Hepatocyte (in vitro differentiated cells): Measurements from ENCODE around the gene ARHGAP15. TPM values are rescaled to one million over a fixed set of nuclear protein-coding genes. Genes with fewer than 3 reads are reported as not detected.

Experiments
- DNase-seq: peaks from one replicate; pipeline ENCODE4 v3.0.0-alpha.2; 2016; ENCODE audit warnings: low spot score
- H2AFZ ChIP-seq: fragments of 200-600 bp; sonication (generic); 2 replicates; pipeline ENCODE4 v1.6.0; 2016; ENCODE audit warnings: antibody characterized with exemption, mild to moderate bottlenecking
- H3K27ac ChIP-seq: fragments of 200-600 bp; sonication (generic); 2 replicates; pipeline ENCODE4 v1.5.1; 2016; ENCODE audit warnings: mild to moderate bottlenecking
- H3K27me3 ChIP-seq: fragments of 200-600 bp; sonication (generic); 2 replicates; pipeline ENCODE4 v1.6.1; 2016
- H3K36me3 ChIP-seq: fragments of 200-600 bp; sonication (generic); replicated peaks from 2 replicates; pipeline ENCODE4 v1.5.1; 2016; ENCODE audit warnings: low read depth; ENCODE audit not compliant: insufficient read depth
- H3K4me1 ChIP-seq: fragments of 200-600 bp; sonication (generic); 2 replicates; pipeline ENCODE4 v1.5.1; 2016; ENCODE audit warnings: mild to moderate bottlenecking, moderate library complexity; ENCODE audit not compliant: insufficient read depth
- H3K4me2 ChIP-seq: fragments of 200-600 bp; sonication (generic); 2 replicates; pipeline ENCODE4 v1.6.0; 2016
- H3K4me3 ChIP-seq: fragments of 200-600 bp; sonication (generic); 2 replicates; pipeline ENCODE4 v1.5.1; 2016; ENCODE audit warnings: mild to moderate bottlenecking
- H3K79me2 ChIP-seq: fragments of 200-600 bp; sonication (generic); 2 replicates; pipeline ENCODE4 v1.6.0; 2017; ENCODE audit warnings: mild to moderate bottlenecking
- H3K9me2 ChIP-seq: fragments of 200-600 bp; sonication (generic); replicated peaks from 2 replicates; pipeline ENCODE4 v1.6.0; 2017; ENCODE audit warnings: mild to moderate bottlenecking; ENCODE audit not compliant: insufficient read depth
- H3K9me3 ChIP-seq: fragments of 200-600 bp; sonication (generic); 2 replicates; pipeline ENCODE4 v1.5.1; 2016; ENCODE audit warnings: low read depth, mild to moderate bottlenecking
- H4K20me1 ChIP-seq: fragments of 200-600 bp; sonication (generic); 2 replicates; pipeline ENCODE4 v1.6.0; 2016; ENCODE audit warnings: mild to moderate bottlenecking; ENCODE audit not compliant: insufficient read depth, poor library complexity, severe bottlenecking
- EZH2 ChIP-seq: fragments of 200-600 bp; sonication (generic); IDR thresholded peaks from 2 replicates; pipeline ENCODE4 v1.6.1; 2016; ENCODE audit warnings: antibody characterized with exemption, mild to moderate bottlenecking, borderline replicate concordance
- EZH2phosphoT487 ChIP-seq: fragments of 200-600 bp; sonication (generic); IDR thresholded peaks from one replicate; pipeline ENCODE4 v1.6.1; 2018; ENCODE audit warnings: antibody characterized with exemption, mild to moderate bottlenecking, low read depth, moderate library complexity; ENCODE audit not compliant: unreplicated experiment, severe bottlenecking
- WGBS: methylation state at CpG from one replicate; pipeline ENCODE4 v1.1.6; 2016; ENCODE audit warnings: low lambda C conversion rate; ENCODE audit errors: missing lambda C conversion rate; 5-methylcytosine and 5-hydroxymethylcytosine counted together
- polyA plus RNA-seq: library from polyadenylated mRNA; unstranded; fragments of >200 nt; fragmentation: Nextera tagmentation; extraction: Ambion mirVana; gene quantifications from 2 replicates; pipeline ENCODE4 v1.2.1, GENCODE V29; 2016
- total RNA-seq: library from RNA; depleted of rRNA; stranded (reverse); fragments of >200 nt; gene quantifications from 2 replicates; pipeline ENCODE4 v1.2.3, GENCODE V29; 2014
- TF ChIP-seq, protein P1 (sequence below): fragments of 200-600 bp; sonication (generic); IDR thresholded peaks from 2 replicates; pipeline ENCODE4 v1.5.1; 2016; ENCODE audit warnings: antibody characterized with exemption, mild to moderate bottlenecking; ENCODE audit not compliant: poor library complexity

Gene ARHGAP15
- total and polyA plus RNA-seq, 2 experiments from 2014 or later, result 0.17 TPM; not detected in 1

DNA sequence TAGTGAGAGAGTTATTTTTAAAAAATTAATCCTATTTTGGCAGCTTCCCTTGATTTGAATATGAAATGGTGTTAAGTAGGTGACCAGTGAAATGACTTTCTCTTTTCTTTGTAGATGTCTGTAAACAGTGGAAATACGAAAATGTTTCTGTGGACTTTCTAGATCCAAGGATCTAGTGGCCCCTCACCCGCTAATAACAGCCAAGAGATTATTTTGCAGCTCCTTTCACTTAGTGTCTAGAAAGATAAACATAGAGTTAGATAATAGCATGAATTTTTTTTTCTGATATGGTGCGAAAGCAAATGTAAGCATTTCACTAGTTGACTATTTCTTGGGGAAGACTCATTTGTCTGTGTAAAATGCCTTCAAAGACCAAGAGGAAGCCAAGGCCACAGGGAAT, 57.7 kb downstream of the ARHGAP15 start:
- WGBS, result 88% methylated on average over 3 of the region's 3 CpGs
- H3K27ac ChIP-seq, result no peak overlapping the region
- no peaks in the 10 kb centered on the region for H3K9me2 ChIP-seq
- no peak overlapping the region for H3K4me3 ChIP-seq
- H2AFZ ChIP-seq, result no peak overlapping the region
- H3K27me3 ChIP-seq, result no peaks in the 10 kb centered on the region
- no peaks in the 10 kb centered on the region for H3K9me3 ChIP-seq
- no peak overlapping the region for H3K4me2 ChIP-seq
- H3K4me1 ChIP-seq, result no peaks in the 10 kb centered on the region
- H3K36me3 ChIP-seq, result no peaks in the 10 kb centered on the region
- DNase-seq, result no peak
- no peaks in the 10 kb centered on the region for H3K79me2 ChIP-seq
- no peaks in the 10 kb centered on the region for H4K20me1 ChIP-seq
- TF ChIP-seq EZH2, result no peak
- no peak for TF ChIP-seq EZH2phosphoT487
- TF ChIP-seq, protein P1, sequence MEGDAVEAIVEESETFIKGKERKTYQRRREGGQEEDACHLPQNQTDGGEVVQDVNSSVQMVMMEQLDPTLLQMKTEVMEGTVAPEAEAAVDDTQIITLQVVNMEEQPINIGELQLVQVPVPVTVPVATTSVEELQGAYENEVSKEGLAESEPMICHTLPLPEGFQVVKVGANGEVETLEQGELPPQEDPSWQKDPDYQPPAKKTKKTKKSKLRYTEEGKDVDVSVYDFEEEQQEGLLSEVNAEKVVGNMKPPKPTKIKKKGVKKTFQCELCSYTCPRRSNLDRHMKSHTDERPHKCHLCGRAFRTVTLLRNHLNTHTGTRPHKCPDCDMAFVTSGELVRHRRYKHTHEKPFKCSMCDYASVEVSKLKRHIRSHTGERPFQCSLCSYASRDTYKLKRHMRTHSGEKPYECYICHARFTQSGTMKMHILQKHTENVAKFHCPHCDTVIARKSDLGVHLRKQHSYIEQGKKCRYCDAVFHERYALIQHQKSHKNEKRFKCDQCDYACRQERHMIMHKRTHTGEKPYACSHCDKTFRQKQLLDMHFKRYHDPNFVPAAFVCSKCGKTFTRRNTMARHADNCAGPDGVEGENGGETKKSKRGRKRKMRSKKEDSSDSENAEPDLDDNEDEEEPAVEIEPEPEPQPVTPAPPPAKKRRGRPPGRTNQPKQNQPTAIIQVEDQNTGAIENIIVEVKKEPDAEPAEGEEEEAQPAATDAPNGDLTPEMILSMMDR, result no peak

- WGBS, result 86% methylated on average over 3 of the region's 3 CpGs
- H3K27ac ChIP-seq, result no peak overlapping the region
- no peak overlapping the region for H2AFZ ChIP-seq
Measured at GRCh38 chr2:143190431-143190830, 61.2 kb downstream of the ARHGAP15 start.

GRCh38 chr2:143192106-143192505, 62.9 kb downstream of the ARHGAP15 start:
- no peak overlapping the region for H3K27ac ChIP-seq
- H3K9me2 ChIP-seq, result no peaks in the 10 kb centered on the region
- TF ChIP-seq, protein P1, result no peak
- no peak for TF ChIP-seq EZH2
- no peaks in the 10 kb centered on the region for H3K36me3 ChIP-seq
- no peaks in the 10 kb centered on the region for H3K9me3 ChIP-seq
- H3K4me2 ChIP-seq, result no peak overlapping the region
- H4K20me1 ChIP-seq, result no peaks in the 10 kb centered on the region
- no peaks in the 10 kb centered on the region for H3K79me2 ChIP-seq
- 89% methylated on average over 1 of the region's 1 CpG for WGBS
- no peak overlapping the region for H3K4me3 ChIP-seq
- no peaks in the 10 kb centered on the region for H3K27me3 ChIP-seq
- H3K4me1 ChIP-seq, result no peaks in the 10 kb centered on the region
- H2AFZ ChIP-seq, result no peak overlapping the region
- DNase-seq, result no peak

More at GRCh38 chr2:143190431-143190830, 61.2 kb downstream of the ARHGAP15 start:
- H3K4me3 ChIP-seq, result no peak overlapping the region
- no peaks in the 10 kb centered on the region for H4K20me1 ChIP-seq
- TF ChIP-seq, protein P1, result no peak
- TF ChIP-seq EZH2phosphoT487 (no peak), EZH2 (no peak)
- no peaks in the 10 kb centered on the region for H3K9me3 ChIP-seq
- no peak for DNase-seq
- H3K79me2 ChIP-seq, result no peaks in the 10 kb centered on the region
- H3K36me3 ChIP-seq, result no peaks in the 10 kb centered on the region
- H3K9me2 ChIP-seq, result no peaks in the 10 kb centered on the region
- H3K4me1 ChIP-seq, result no peaks in the 10 kb centered on the region
- no peaks in the 10 kb centered on the region for H3K27me3 ChIP-seq
- no peak overlapping the region for H3K4me2 ChIP-seq

DNA sequence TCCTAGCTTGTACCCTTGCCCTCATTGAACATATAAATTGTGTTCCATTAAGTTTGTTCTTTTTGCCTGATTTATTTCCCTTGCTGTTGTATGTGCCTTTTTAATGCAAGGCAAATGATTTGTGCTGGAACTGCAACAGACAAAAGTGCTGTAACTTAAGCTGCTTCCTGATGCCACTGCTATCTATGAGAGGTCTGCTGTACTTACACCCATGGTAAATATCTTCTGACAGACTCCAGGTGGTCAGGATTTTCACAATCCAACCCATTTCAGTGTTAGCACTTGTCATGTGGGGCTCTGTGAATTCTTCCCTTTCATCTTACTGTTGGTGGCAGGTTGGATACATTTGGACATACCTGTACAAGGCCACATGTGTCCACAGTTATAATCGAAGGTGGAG, 63.5 kb downstream of the ARHGAP15 start:
- H3K27me3 ChIP-seq, result no peaks in the 10 kb centered on the region
- H3K36me3 ChIP-seq, result no peaks in the 10 kb centered on the region
- TF ChIP-seq EZH2phosphoT487, result no peak
- TF ChIP-seq EZH2, result no peak
- TF ChIP-seq, protein P1, result no peak
- no peak for DNase-seq
- no peaks in the 10 kb centered on the region for H4K20me1 ChIP-seq
- H3K4me1 ChIP-seq, result no peaks in the 10 kb centered on the region
- no peaks in the 10 kb centered on the region for H3K79me2 ChIP-seq
- no peaks in the 10 kb centered on the region for H3K9me2 ChIP-seq
- H3K27ac ChIP-seq, result no peak overlapping the region
- no peak overlapping the region for H2AFZ ChIP-seq
- no peak overlapping the region for H3K4me3 ChIP-seq
- no peak overlapping the region for H3K4me2 ChIP-seq
- WGBS, result 91% methylated on average over 1 of the region's 1 CpG
- H3K9me3 ChIP-seq, result no peaks in the 10 kb centered on the region
